Spleen (tissue), 7 donors: ENCODE data around the gene PPCDC.
"Not testable (repeated sequence)": the region's sequence is repeated elsewhere in the genome, so short reads cannot be mapped to it uniquely, and the experiment has no call there.

Experiments used
- POLR2A ChIP-seq, 3 donors: fragments of 450-650 bp; IDR thresholded peaks; one replicate each; pipeline ENCODE4 v1.5.1; 2017; ENCODE audit warnings: antibody characterized with exemption in 3 of 3, mild to moderate bottlenecking in 1 of 3
- TF ChIP-seq, protein P1 (sequence below), 11 experiments: fragments of 200-600 bp in 7 of 11; fragments of 450-650 bp in 4 of 11; sonication (generic) in 4 of 11; IDR thresholded peaks in 8 of 11; conservative IDR thresholded peaks in 3 of 11; 1 replicate in 7 of 11; 2 replicates in 4 of 11; pipeline versions ENCODE4 v1.4.0 to v1.8.0; 2016 to 2021; ENCODE audit warnings: antibody characterized with exemption in 11 of 11, inconsistent platforms in 4 of 11, mild to moderate bottlenecking in 1 of 11
- donor health status: DM: no; HTN: no; CAD: no; lungs with moderate emphysema.
- donor health status: DM: no; HTN: no; CAD: no.
- donor health status: DM: no; HTN: no; CAD: no.

GRCh38 chr15:75077551-75077961 is 54.2 kb downstream of the PPCDC start:
- TF ChIP-seq, protein P1, sequence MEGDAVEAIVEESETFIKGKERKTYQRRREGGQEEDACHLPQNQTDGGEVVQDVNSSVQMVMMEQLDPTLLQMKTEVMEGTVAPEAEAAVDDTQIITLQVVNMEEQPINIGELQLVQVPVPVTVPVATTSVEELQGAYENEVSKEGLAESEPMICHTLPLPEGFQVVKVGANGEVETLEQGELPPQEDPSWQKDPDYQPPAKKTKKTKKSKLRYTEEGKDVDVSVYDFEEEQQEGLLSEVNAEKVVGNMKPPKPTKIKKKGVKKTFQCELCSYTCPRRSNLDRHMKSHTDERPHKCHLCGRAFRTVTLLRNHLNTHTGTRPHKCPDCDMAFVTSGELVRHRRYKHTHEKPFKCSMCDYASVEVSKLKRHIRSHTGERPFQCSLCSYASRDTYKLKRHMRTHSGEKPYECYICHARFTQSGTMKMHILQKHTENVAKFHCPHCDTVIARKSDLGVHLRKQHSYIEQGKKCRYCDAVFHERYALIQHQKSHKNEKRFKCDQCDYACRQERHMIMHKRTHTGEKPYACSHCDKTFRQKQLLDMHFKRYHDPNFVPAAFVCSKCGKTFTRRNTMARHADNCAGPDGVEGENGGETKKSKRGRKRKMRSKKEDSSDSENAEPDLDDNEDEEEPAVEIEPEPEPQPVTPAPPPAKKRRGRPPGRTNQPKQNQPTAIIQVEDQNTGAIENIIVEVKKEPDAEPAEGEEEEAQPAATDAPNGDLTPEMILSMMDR (IDR thresholded peaks at IDR 0.05 in 8 of 11, conservative IDR thresholded peaks at IDR 0.05 in 3 of 11), result not testable (repeated sequence)
- TF ChIP-seq POLR2A (IDR thresholded peaks at IDR 0.05), result not testable (repeated sequence)
